Measurements from ENCODE around the gene PIR. TPM values are rescaled to one million over a fixed set of nuclear protein-coding genes. Genes with fewer than 3 reads are reported as not detected.

The PIR gene
- total RNA-seq, 1 experiment from 2014 or later = 27.5 TPM

- ChIA-PET RAD21 (ENCODE audit: low non-redundant PET in 1 of 2, low total read pairs in 2 of 2, uncharacterized antibody in 2 of 2, unreplicated experiment in 2 of 2) (no interaction called here), CTCF (no interaction called here), POLR2A (no interaction called here)
- ATAC-seq (no peak), DNase-seq (ENCODE audit: low read depth, low spot score) (no peak)
- no TSS peak for BruUV-seq (replicated peaks)
- TF ChIP-seq ZFX (IDR thresholded peaks at IDR 0.05) (no peak), CTCF (IDR thresholded peaks at IDR 0.05 in 2 of 3, conservative IDR thresholded peaks at IDR 0.05 in 1 of 3; ENCODE audit: borderline replicate concordance in 1 of 3, insufficient read depth in 1 of 3, low read depth in 2 of 3, low read length in 2 of 3) (no peak), ELF1 (IDR thresholded peaks at IDR 0.05; ENCODE audit: borderline replicate concordance, low read depth) (no peak), EZH2phosphoT487 (IDR thresholded peaks at IDR 0.05; ENCODE audit: borderline replicate concordance) (no peak), JUND (IDR thresholded peaks at IDR 0.05) (no peak), TCF7L2 (IDR thresholded peaks at IDR 0.05; ENCODE audit: borderline replicate concordance, extremely low read depth, insufficient read depth, insufficient read length) (no peak), CEBPB (IDR thresholded peaks at IDR 0.05; ENCODE audit: low read depth) (no peak), ZNF274 (IDR thresholded peaks at IDR 0.05; ENCODE audit: low read depth, low read length) (no peak), SP1 (IDR thresholded peaks at IDR 0.05; ENCODE audit: low read depth) (no peak), POLR2AphosphoS5 (IDR thresholded peaks at IDR 0.05; ENCODE audit: low read depth, low read length) (no peak), RAD21 (IDR thresholded peaks at IDR 0.05; ENCODE audit: low read depth) (no peak), CBX3 (IDR thresholded peaks at IDR 0.05; ENCODE audit: low read depth) (no peak)
- TF ChIP-seq, protein P1, sequence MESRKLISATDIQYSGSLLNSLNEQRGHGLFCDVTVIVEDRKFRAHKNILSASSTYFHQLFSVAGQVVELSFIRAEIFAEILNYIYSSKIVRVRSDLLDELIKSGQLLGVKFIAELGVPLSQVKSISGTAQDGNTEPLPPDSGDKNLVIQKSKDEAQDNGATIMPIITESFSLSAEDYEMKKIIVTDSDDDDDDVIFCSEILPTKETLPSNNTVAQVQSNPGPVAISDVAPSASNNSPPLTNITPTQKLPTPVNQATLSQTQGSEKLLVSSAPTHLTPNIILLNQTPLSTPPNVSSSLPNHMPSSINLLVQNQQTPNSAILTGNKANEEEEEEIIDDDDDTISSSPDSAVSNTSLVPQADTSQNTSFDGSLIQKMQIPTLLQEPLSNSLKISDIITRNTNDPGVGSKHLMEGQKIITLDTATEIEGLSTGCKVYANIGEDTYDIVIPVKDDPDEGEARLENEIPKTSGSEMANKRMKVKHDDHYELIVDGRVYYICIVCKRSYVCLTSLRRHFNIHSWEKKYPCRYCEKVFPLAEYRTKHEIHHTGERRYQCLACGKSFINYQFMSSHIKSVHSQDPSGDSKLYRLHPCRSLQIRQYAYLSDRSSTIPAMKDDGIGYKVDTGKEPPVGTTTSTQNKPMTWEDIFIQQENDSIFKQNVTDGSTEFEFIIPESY (IDR thresholded peaks at IDR 0.05; ENCODE audit: extremely low read depth, insufficient replicate concordance, low read length) = no peak
- Histone ChIP-seq H3K27ac (ENCODE audit: low read depth, low read length) (no peak overlapping the region), H3K36me3 (ENCODE audit: control insufficient read depth in 1 of 2, insufficient read depth in 2 of 2, low read length in 2 of 2) (no peaks in the 10 kb centered on the region), H2AFZ (ENCODE audit: low read depth, low read length, poor library complexity, severe bottlenecking) (no peak overlapping the region), H3K4me1 (ENCODE audit: control insufficient read depth in 1 of 2, insufficient read depth in 2 of 2, low read length in 2 of 2) (no peaks in the 10 kb centered on the region), H3K79me2 (ENCODE audit: insufficient read depth, low read length) (no peaks in the 10 kb centered on the region), H4K20me1 (ENCODE audit: insufficient read depth) (no peaks in the 10 kb centered on the region), H3K27me3 (ENCODE audit: insufficient read depth, low read length) (no peaks in the 10 kb centered on the region), H3K4me2 (ENCODE audit: low read length) (no peak overlapping the region), H3K4me3 (replicated peaks in 1 of 2; ENCODE audit: low read depth in 1 of 2, low read length in 2 of 2) (no peak overlapping the region), H3K9ac (ENCODE audit: low read length) (no peak overlapping the region), H3K9me2 (ENCODE audit: insufficient read depth) (no peaks in the 10 kb centered on the region), H3K9me3 (ENCODE audit: control insufficient read depth in 1 of 2, insufficient read depth in 1 of 2, low read depth in 1 of 2, low read length in 2 of 2) (no peaks in the 10 kb centered on the region)
- intact Hi-C loops (cut with micrococcal nuclease) = no loop called here
These were observed 68.1 kb downstream of the PIR start for GRCh38 chrX:15425024-15425423.

Measured in HCT116 (cell line).